Measurements from ENCODE around the gene SOCS1.
"Not testable (repeated sequence)": the region's sequence is repeated elsewhere in the genome, so short reads cannot be mapped to it uniquely, and the experiment has no call there.

The SOCS1 gene

DNA sequence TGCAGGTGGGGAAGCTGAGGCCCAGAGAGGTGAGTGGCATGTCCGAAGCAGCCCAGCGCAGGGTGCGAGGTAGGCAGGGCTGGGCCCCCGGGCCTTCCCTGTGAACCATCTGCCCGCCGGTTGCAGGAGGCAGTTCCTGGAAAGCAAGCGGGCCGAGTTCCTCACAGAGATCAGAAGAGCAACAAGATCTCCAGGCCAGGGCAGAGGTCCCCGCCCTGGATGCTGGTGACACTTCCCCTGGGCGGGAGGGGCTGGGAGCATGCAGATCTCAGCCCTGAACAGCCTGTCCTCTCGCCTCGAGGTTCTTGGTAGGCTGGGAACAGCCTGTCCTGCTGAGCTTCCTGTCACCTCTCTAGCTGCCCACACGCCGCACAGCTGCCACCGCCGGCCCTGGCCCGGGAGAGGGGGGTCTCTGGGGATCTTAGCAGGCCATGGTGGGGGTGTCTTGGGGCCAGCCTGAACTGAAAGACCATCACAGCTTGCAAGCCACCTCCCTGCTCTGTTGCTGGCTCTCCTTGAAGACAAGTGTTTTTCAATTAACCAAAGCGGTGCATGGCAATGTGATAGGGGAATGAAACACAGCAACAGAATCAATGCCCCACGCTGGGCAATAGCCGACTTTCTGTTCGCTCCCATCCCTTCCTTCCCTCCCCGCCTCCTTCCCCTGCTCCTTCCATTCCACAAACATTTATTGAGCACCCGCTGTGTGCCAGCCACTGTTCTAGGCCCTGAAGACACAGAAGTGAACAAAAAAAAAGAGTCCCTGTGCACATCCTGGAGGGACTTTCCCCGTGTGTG lies 31.7 kb downstream of the SOCS1 start:
- DNase-seq, result peak; percentile 95

DNA sequence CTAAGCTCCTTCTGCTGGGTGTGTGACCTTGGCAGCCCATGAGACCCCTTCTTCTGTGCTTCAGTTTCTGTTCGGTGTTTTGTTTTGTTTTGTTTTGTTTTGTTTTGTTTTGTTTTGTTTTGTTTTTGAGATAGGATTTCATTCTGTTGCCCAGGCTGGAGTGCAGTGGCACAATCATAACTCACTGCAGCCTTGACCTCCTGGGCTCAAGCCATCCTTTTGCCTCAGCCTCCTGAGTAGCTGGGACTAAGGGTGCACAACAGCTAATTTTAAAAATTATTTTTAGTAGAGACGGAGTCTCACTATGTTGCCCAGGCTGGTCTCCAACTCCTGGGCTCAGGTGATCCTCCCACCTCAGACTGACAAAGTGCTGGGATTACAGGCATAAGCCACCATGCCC lies 35.5 kb downstream of the SOCS1 start:
- not testable (repeated sequence) for DNase-seq

DNA sequence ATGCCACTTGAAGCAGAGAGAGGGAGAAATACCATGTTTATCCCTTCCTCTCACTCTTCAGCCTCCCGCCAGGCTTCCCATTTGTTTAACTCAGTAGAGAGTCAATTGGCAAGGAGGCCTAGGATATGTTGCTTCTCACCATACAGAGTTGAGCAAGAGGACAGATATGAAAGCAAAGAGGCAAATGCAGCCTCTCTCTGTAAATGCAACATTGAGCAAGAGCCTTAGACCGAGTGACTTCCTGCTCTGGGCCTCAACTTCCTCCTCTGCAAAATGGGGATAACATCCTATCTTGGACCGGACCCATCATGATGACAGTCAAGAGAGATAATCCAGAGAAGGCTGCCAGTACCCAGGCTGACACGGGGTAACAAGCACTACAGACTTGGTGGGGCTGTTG lies 36.8 kb downstream of the SOCS1 start:
- DNase-seq, result peak; percentile 51

DNA sequence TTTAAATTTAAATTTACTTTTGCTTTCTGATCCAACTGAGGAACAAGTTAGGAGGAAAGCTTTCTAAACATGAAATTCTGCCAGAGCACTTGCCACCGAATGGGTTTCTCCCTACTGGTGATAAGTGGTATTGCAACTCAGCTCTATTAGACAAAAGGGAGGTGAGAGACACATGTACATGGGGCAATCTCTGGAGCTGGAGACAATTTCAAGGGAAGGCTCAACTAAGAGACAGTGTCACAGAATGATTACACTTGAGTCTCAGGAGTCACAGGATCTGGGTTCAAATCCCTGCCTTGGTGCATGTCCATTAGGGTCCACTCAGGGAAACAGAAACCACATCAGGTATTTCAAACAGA lies 37.4 kb downstream of the SOCS1 start:
- DNase-seq, result no peak

DNA sequence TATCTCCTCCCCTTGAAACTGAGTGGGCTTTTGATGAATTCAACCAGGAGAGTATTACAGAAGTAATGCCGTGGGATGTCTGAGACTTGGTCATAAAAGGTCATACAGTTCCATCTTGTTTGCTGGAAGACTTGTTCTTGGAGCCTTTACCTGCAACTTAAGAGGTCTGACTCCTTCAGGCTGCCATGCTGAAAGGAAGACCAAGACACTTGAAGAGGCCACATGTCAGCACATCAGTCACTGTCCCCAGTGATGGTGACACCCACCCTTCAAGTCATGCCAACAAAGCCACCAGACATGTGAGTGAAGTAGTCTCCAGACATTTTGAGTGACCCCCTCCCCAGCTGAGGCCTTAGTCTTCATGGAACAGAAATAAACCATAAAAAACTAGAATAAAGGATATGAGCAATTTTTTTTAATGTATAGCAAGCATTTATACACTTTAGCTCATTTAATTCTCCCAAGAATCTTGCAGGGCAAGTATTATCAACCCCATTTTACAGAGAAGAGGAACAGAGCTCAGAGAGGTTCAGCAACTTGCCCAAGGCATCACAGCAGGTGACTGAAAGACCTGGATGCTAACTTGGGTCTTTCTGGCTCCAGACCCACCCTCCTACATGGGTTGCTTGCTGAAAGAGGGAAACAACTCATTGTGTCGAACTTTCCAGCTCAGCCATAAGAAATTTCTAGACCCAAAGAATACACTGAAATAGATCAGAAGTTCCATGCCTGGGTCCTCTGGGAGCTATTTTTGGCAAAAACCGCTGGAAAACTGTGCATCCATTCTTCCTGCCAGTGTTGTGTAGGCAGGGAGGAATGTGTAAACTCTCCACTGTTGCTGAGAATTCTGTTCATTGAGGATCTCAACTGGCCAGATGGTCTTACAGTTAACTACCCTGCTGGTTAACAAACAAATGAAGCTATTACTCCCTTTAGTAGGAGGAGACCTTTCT lies 38.1 kb downstream of the SOCS1 start:
- no peak for DNase-seq

DNA sequence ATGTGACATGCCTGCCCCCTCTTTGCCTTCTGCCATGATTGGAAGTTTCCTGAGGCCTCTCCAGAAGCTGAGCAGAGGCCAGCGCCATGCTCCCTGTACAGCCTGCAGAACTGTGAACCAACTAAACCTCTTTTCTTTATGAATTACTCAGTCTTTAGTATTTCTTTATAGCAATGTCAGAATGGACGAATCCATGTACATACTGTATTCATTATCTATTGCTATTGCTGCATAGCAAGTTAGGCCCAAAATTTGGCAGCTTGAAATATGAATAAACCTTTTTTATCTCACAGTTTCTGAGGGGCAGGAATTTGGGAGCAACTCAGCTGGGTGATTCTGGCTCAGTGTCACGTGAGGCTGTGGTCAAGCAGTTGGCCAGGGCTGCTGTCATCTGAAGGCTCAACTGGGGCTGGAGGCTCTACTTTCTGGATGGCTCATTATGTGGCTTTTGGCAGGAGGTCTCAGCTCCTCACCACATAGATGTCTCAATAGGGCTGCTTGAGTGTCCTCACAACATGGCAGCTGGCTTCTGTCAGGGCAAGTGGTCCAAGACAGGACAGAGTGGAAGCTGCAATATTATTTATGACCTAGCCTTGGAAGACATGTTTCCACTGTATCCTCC lies 40.0 kb downstream of the SOCS1 start:
- DNase-seq, result no peak

DNA sequence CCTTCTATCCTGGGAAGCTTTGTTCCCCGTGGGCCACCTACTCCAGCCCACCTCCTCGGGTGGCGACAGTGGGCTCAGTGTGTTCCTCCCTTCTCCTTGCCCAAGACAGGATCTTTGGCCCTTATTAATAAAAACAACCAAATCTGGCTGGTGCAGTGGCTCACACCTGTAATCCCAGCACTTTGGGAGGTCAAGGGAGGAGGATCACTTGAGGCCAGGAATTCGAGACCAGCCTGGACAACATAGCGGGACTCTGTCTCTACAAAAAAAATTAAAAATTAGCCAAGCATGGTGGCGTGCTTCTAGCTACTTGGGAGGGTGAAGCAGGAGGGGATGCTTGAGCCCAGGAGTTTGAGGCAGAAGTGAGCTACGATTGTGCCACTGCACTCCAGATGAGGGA lies 42.2 kb downstream of the SOCS1 start:
- DNase-seq, result no peak

DNA sequence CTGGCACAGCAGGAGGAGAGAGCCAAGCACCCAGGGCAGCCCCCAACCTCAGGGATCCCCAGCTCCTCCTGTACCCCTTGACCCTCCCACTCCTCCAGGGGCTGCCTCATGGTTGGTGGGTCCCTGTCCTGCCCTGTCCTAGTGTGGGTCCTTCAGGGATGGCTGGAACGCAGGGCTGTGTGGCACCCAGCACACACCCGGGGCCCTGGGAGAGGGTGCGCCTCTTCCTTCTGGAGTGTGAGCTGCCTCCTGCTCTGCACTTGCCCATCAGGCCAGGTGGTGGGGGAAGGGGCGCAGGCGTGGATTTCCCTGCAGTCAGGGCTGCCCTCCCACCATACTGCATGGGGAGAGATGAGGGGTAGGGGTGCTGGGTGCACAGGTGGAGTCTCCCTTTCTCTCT lies 42.6 kb downstream of the SOCS1 start:
- no peak for DNase-seq

DNA sequence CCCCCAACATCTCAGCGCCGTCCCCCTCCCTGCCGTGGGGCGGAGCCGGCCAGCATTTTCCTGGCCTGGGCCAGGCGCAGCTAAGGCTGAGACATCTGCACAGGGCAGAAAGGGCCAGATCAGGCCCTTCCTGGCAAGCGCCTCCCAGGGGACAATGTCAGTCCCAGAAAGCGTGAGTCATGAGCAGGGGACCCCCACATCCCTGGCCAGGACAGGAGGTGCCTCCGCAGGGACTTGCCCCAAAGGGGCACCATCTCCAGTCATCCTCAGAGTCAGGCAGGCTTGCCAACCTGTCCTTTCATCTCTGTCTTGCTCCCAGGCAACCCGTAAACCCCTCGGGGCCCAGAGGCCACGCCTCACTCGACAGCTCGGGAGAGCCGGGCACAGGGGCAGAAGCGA lies 43.2 kb downstream of the SOCS1 start:
- no peak for DNase-seq

DNA sequence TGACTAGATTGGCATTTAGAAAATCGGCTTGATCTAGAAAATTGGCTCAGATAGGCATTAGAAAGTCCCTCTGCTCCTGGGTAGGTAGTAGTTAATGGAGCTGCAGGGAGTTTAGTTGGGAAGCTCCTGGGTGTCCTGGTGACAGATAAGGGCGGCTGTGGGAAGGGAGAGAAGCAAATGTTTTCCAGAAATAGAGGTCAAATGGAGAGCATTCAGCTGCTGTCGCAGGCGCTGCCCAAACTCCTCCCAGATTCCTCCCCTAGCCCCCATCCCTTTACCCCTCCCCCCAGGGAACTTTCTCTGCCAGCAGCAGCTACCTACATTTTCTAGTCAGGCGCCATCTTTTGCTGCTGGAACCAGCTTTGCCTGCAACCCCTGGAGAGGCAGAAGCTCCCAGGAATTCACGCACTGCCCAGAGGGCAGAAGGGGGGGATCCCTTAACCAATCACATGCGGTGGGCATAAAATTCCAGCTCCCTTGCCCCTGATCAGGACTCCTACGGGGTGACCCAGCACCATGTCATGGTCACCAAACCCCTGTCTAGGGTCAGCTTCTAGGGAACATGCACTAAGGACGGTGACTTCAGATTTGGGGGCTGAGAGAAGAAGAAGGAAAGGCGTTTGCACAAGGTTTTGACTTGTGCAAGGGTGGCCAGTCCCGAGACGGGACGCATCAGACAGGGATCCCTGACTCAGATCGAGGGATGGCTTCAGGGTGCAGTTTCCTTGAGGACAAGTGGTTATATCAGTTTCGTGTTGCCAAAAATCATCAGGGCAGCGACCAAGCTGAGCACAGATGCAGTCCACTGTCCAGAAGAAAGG lies 43.8 kb downstream of the SOCS1 start:
- DNase-seq, result no peak

DNA sequence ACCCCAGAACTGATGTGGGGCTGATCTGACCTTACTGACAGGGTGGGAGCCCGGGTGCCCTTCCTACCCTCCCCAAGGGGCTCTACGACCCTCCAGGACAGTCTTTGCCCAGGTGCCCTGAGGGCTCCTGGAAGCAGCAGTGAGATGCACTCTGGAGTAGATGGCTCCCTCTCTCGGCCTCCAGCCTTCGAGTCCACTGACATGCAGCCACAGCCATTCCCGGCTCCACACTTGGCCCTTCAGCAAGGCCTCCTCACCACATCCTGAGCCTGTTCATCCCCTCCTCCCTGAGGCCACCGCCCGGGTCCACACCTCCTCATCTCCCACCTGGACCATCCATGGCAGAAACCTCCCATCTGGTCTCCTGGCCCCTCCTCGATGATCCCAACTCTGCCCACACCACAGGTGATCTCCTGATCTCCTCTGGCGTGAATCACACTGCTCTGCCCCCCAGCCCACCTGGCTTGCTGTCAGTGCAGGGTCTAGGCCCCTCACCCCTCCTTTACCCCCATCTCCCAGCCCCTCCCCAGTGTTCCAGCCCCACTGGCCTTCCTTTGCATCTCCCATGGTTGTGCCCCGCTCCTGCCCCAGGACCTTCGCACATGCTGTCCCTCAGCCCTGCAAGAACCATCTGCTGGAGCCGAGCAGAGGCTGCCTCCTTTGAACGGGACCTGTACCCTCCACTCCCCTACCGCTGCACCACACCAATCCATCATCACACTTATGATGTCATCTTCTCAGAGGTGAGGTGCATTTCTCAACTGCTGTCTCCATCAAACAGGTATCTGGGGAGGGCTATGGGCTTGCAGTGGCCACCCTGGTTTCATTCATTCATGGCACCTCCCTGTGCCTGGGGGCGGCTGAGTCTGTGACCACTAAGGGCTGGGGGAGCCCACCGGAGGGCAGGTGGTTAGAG lies 44.7 kb downstream of the SOCS1 start:
- no peak for DNase-seq

DNA sequence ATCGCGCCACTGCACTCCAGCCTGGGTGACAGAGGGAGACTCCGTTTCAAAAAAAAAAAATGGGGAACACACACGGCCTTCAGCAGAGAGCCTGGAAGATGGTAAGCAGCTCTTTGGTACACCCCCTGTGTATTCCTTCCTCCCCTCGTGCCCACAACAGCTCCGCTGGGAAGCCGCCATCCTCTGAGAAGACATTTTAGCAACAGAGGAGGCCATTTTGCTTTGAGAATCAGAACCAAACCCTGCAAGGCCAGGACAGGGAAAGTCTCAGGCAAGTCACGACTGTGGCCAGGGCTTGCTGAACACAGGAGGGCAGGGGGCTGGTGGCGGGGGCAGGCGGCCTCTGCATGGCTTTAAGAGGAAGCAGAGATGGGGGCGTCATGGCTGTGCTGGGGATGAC lies 45.7 kb downstream of the SOCS1 start:
- DNase-seq, result no peak

DNA sequence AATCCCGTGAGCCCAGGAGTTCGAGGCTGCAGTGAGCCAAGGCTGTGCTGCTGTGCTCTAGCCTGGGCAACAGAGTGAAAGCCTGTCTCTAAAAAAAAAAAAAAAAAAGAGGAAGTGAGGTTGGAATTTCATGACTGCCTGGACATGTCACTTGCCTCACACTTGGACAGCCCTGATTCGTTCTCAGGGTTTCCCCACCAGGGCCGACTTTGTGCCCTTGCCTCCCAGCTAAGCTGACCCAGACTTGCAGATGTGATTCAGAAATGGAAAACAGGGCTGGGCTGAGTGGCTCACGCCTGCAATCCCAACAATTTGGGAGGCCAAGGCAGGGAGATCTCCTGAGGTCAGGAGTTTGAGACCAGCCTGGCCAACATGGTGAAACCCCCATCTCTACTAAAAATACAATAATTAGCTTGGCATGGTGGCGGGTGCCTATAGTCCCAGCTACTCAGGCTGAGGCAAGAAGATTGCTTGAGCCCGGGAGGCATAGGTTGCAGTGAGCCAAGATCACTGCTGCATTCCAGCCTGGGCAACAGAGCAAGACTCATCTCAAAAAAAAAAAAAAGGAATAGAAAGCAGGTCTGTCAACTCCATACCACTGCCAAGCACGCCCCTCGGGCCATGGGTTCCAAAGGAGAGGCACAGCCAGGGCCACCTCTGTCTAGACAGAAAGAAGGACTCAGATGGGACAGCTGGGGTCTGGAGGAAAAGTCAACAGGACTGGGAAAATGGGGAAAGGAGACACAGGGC lies 46.9 kb downstream of the SOCS1 start:
- peak; percentile 64 for DNase-seq

DNA sequence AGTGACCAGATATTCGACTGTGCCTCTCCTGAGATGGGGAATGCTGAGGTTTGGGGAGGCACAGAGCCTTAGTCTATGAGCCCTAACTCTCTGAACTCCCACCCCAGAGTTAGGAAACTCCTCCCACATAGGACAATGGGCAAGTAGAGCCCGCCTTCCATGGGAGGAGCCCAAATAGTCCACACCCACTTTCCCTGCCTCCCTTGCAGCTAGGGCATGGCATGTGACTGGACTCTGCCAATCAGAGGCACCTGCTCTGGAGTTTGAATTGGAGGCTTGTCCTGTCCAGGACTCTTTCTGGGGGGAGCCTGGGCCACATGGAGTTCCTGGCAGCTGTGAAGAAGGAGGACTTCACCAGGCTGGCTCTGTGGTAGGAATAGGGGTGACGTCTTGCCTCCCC lies 48.4 kb downstream of the SOCS1 start:
- no peak for DNase-seq

DNA sequence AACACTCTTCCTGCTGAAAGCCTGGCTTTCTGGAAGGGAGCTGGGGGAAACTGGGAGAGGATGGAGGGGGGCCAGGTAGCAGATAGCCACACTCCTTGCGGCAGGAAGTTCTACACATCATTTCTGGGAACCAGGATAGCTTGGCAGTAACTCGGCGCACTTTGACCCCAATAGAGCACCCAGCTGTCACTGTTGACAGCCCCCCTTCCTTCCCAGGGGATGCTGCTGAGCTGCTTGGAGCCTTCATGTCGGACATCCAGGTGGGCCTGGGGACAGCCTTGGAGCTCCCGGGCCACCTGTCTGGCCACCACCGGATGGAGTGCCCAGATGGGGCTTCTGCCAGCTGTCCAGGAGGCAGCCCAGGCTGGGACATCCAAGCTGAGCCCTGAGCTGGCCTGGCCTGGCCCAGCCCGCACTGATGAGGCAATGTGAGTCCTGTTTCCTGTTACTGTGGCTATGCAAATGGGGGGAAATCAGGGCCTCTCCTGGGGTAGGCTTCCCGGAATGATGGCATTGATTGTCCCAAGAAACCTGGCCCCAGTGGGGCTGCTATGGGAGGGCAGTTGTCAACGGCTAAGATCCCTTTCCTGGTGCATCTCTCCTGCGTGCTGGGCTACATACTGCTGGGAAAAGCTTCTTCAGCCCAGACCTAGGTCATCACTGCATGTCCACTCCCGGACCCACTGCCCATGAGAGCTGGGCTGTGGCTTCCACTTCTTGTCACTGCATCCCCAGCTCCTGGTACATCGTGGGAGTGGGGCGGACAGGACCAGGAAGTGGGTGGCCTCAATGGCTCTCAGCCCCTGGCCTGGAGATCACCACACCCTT lies 50.0 kb downstream of the SOCS1 start:
- DNase-seq, result peak; percentile 74

DNA sequence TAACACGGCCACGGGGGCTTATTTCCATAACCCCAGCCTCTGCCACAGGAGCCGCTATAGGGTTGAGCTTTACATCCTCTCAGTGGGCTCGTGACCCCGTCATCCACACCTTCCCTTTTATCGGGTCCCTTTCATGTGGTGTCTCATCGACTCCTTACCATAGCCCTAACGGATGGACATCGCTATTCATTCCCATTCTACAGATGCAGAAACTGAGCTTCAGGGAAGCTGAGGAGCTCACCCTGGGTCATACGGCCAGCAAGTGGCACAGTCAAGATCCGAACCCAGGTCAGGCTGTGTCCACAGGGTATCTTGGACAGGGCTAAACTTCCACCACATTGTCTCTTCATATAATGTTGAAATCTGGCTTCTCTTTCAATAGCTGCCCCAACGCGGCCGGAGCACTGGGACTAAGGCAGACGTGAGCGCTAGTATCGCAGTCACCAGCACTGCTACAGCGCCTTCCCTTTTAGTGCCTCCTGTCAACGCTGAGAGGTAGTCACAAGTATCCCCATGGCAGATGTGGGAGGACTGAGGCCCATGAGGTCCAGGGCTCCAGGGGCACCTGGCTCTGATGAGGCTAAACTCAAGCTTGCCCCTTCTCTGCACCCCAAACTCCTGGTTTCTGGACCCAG lies 50.8 kb downstream of the SOCS1 start:
- DNase-seq, result peak; percentile 36

DNA sequence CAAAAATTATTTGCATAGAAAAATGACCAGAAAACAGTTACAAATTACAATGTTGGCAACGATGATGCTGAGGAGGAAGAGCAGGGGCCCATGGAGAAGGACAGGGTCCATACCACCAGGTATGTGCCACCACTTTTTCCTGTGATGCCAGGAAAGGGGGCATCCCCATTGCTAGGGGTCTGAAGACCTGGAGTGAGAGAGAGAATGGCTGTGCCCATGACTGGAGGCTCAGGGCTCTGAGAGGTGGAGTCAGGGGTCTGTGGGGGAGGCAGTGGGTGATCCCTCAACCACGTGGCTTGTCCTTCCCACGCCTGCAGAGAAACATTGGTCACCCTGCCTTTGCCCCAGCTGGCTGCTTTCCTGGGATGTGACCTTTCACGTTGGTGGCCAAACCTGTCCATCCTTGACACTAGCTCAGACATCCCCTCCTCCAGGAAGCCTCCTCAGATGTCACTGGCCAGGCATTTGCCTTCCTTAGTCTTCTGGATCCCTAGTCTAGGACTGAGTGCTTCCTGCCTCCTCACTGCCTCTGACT lies 51.4 kb downstream of the SOCS1 start:
- no peak for DNase-seq
